ENCODE data around the gene PUS10. TPM values are rescaled to one million over a fixed set of nuclear protein-coding genes. Genes with fewer than 3 reads are reported as not detected.
"Not testable (repeated sequence)": the region's sequence is repeated elsewhere in the genome, so short reads cannot be mapped to it uniquely, and the experiment has no call there.

Gene PUS10
- total and polyA plus RNA-seq, 5 donors from 2014 or later = 4.5 to 7.1 (median 5.5) TPM

DNA sequence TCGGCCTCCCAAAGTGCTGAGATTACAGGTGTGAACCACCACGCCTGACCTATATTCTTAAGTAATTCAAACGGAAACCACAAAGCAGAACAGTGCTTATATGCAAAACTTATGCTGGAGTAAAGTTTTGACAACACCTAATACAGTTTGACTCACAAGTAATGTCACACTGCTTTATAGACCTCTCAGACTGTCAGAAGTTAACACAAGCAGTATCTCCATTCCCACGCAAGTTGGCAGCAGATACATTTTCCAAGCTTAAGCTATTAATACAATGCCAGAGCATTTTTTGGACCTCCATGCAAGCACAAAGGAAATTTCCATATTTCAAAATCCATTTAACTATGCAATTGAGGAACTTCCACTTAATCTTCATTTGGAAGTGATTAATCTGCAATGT is 26.6 kb upstream of the PUS10 start:
- H3K27ac Mint-ChIP-seq = peak overlapping the region in 1 of 3 donors; percentile 10
- peak overlapping the region in 1 of 4 donors; percentile 8 for H3K4me3 Mint-ChIP-seq
- ATAC-seq (ENCODE audit: low read depth in 2 of 2) (no peak), DNase-seq (peak in 2 of 3 donors; percentile 4 to 28)
- H3K9me3 Mint-ChIP-seq = no peaks in the 10 kb centered on the region
- Histone ChIP-seq H3K36me3 (ENCODE audit: control insufficient read depth, insufficient read depth, low read length) (peaks cover 34% of the 10 kb centered on the region), H3K9me3 (ENCODE audit: control insufficient read depth in 2 of 2, low read length in 2 of 2) (no peaks in the 10 kb centered on the region), H3K4me1 (ENCODE audit: control insufficient read depth, insufficient read depth, low read length, poor library complexity, severe bottlenecking) (peaks cover 2% of the 10 kb centered on the region), H3K27ac (ENCODE audit: insufficient read depth, low read length, poor library complexity, severe bottlenecking) (no peak overlapping the region), H3K27me3 (ENCODE audit: control insufficient read depth, insufficient read depth, low read length) (no peaks in the 10 kb centered on the region), H3K4me3 (ENCODE audit: low read depth, low read length) (peak overlapping the region; percentile 20)
- peaks cover 25 to 37% (median 29%) of the 10 kb centered on the region in 4 donors for H3K4me1 Mint-ChIP-seq
- H3K27me3 Mint-ChIP-seq = no peaks in the 10 kb centered on the region
- peaks cover 23% of the 10 kb centered on the region for H3K36me3 Mint-ChIP-seq

DNA sequence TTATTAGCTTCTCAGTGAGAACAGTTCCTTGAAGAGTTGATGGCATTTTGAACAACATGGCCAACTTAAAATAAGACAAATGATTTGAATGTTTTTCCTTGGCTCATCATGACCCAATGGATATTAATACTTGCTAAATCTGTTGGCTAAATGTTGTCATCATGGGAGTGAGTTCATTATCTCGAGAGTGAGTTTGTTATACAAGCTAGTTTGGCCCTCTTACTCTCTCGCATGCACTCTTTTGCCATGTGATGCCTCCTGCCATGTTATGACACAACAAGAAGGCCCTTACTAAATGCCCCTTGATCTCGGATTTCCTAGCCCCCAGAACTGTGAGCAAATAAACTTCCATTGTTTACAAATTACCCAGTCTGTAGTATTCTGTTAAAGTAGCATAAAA is 24.8 kb upstream of the PUS10 start:
- no peaks in the 10 kb centered on the region for H3K27me3 Mint-ChIP-seq
- no peaks in the 10 kb centered on the region for H3K9me3 Mint-ChIP-seq
- Histone ChIP-seq H3K9me3 (ENCODE audit: control insufficient read depth in 2 of 2, low read length in 2 of 2) (no peaks in the 10 kb centered on the region), H3K36me3 (ENCODE audit: control insufficient read depth, insufficient read depth, low read length) (peaks cover 16% of the 10 kb centered on the region), H3K27me3 (ENCODE audit: control insufficient read depth, insufficient read depth, low read length) (no peaks in the 10 kb centered on the region), H3K27ac (ENCODE audit: insufficient read depth, low read length, poor library complexity, severe bottlenecking) (no peak overlapping the region), H3K4me3 (ENCODE audit: low read depth, low read length) (no peak overlapping the region), H3K4me1 (ENCODE audit: control insufficient read depth, insufficient read depth, low read length, poor library complexity, severe bottlenecking) (peaks cover 2% of the 10 kb centered on the region)
- H3K4me3 Mint-ChIP-seq = no peak overlapping the region
- peaks cover 18% of the 10 kb centered on the region for H3K36me3 Mint-ChIP-seq
- DNase-seq (no peak), ATAC-seq (ENCODE audit: low read depth in 2 of 2) (no peak)
- peak overlapping the region in 1 of 3 donors; percentile 27 for H3K27ac Mint-ChIP-seq
- peaks cover 29 to 41% (median 31%) of the 10 kb centered on the region in 4 donors for H3K4me1 Mint-ChIP-seq

DNA sequence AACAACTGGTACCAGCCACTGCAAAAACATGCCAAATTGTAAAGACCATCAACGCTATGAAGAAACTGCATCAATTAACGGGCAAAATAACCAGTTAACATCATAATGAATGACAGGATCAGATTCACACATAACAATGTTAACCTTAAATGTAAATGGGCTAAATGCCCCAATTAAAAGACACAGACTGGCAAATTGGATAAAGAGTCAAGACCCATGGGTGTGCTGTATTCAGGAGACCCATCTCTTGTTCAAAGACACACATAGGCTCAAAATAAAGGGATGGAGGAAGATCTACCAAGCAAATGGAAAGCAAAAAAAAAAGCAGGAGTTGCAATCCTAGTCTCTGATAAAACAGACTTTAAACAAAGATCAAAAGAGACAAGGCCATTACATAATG is 18.6 kb upstream of the PUS10 start:
- not testable (repeated sequence) for H3K4me1 ChIP-seq (ENCODE audit: control insufficient read depth, insufficient read depth, low read length, poor library complexity, severe bottlenecking); H3K4me3 ChIP-seq (ENCODE audit: low read depth, low read length); H3K27me3 ChIP-seq (ENCODE audit: control insufficient read depth, insufficient read depth, low read length); H3K9me3 Mint-ChIP-seq; H3K27me3 Mint-ChIP-seq; H3K9me3 ChIP-seq (ENCODE audit: control insufficient read depth in 2 of 2, low read length in 2 of 2); ATAC-seq (ENCODE audit: low read depth in 2 of 2); H3K4me3 Mint-ChIP-seq; H3K27ac ChIP-seq (ENCODE audit: insufficient read depth, low read length, poor library complexity, severe bottlenecking); DNase-seq
- peaks cover 29% of the 10 kb centered on the region for H3K36me3 ChIP-seq (ENCODE audit: control insufficient read depth, insufficient read depth, low read length)
- Mint-ChIP-seq H3K27ac (peak overlapping the region in 1 of 3 donors; percentile 60), H3K4me1 (peaks cover 15 to 26% (median 20%) of the 10 kb centered on the region in 4 donors), H3K36me3 (peaks cover 30% of the 10 kb centered on the region)

DNA sequence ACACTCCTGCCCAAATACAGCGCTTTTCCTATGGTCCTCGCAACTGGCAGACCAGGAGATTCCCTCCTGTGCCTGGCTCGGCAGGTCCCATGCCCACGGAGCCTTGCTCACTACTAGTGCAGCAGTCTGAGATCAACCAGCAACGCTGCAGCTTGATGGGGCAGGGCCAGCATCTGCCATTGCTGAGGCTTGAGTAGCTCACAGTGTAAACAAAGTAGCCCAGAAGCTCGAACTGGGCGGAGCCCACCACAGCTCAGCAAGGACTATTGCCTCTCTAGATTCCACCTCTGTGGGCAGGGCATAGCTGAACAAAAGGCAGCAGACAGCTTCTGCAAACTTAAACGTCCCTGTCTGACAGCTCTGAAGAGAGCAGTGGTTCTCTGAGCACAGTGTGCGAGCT is 16.5 kb upstream of the PUS10 start:
- not testable (repeated sequence) for H3K27me3 Mint-ChIP-seq; H3K27ac ChIP-seq (ENCODE audit: insufficient read depth, low read length, poor library complexity, severe bottlenecking); H3K27ac Mint-ChIP-seq; H3K9me3 Mint-ChIP-seq; H3K27me3 ChIP-seq (ENCODE audit: control insufficient read depth, insufficient read depth, low read length); H3K9me3 ChIP-seq (ENCODE audit: control insufficient read depth in 2 of 2, low read length in 2 of 2); ATAC-seq (ENCODE audit: low read depth in 2 of 2); H3K4me3 ChIP-seq (ENCODE audit: low read depth, low read length); H3K4me1 ChIP-seq (ENCODE audit: control insufficient read depth, insufficient read depth, low read length, poor library complexity, severe bottlenecking); DNase-seq; H3K4me3 Mint-ChIP-seq
- Mint-ChIP-seq H3K36me3 (peaks cover 28% of the 10 kb centered on the region), H3K4me1 (peaks cover 11 to 18% (median 14%) of the 10 kb centered on the region in 4 donors)
- peaks cover 34% of the 10 kb centered on the region for H3K36me3 ChIP-seq (ENCODE audit: control insufficient read depth, insufficient read depth, low read length)

DNA sequence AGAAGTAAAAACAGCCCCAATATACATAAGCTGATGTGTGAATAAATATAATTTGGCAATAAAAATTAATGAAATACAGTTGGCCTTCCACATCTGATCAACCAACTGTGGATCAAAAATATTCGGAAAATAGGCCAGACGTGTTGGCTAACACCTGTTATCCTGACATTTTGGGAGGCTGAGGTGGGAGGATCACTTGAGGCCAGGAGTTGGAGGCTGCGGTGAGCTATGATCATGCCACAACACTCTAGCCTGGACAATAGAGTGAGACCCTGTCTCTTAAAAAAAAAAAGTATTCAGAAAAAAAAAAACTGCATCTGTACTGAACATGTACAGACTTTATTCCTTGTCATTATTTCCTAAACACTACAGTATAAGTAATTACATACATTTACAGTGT is 11.5 kb upstream of the PUS10 start:
- H3K9me3 Mint-ChIP-seq = peaks cover 0 to 2% (median 0%) of the 10 kb centered on the region in 7 donors
- no peaks in the 10 kb centered on the region for H3K27me3 ChIP-seq (ENCODE audit: control insufficient read depth, insufficient read depth, low read length)
- H3K4me1 Mint-ChIP-seq = peaks cover 14 to 29% (median 21%) of the 10 kb centered on the region in 4 donors
- peaks cover 24% of the 10 kb centered on the region for H3K36me3 Mint-ChIP-seq
- H3K4me1 ChIP-seq (ENCODE audit: control insufficient read depth, insufficient read depth, low read length, poor library complexity, severe bottlenecking) = no peaks in the 10 kb centered on the region
- no peak overlapping the region for H3K27ac Mint-ChIP-seq
- no peaks in the 10 kb centered on the region for H3K9me3 ChIP-seq (ENCODE audit: control insufficient read depth in 2 of 2, low read length in 2 of 2)
- H3K4me3 ChIP-seq (ENCODE audit: low read depth, low read length) = no peak overlapping the region
- H3K4me3 Mint-ChIP-seq = no peak overlapping the region
- ATAC-seq (ENCODE audit: low read depth in 2 of 2) = no peak
- H3K27ac ChIP-seq (ENCODE audit: insufficient read depth, low read length, poor library complexity, severe bottlenecking) = no peak overlapping the region
- no peak for DNase-seq
- H3K36me3 ChIP-seq (ENCODE audit: control insufficient read depth, insufficient read depth, low read length) = peaks cover 31% of the 10 kb centered on the region
- H3K27me3 Mint-ChIP-seq = no peaks in the 10 kb centered on the region

DNA sequence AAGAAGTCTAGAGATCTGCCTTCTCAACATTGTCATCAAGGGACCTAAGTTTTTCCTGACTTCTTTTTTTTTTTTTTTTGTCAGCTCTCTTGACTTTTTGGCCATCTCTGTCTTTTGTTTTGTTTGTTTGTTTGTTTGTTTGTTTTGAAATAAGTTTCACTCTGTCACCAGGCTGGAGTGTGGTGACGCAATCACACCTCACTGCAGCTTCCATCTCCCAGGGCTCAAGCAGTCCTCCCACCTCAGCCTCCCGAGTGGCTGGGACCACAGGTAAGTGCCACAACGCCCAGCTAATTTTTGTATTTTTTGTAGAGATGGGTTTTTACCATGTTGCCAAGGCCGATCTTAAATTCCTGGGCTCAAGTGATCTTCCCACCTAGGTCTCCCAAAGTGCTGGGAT is 5.6 kb upstream of the PUS10 start:
- Histone ChIP-seq H3K4me1 (ENCODE audit: control insufficient read depth, insufficient read depth, low read length, poor library complexity, severe bottlenecking) (peaks cover 6% of the 10 kb centered on the region), H3K36me3 (ENCODE audit: control insufficient read depth, insufficient read depth, low read length) (peaks cover 12% of the 10 kb centered on the region), H3K27ac (ENCODE audit: insufficient read depth, low read length, poor library complexity, severe bottlenecking) (no peak overlapping the region), H3K27me3 (ENCODE audit: control insufficient read depth, insufficient read depth, low read length) (no peaks in the 10 kb centered on the region), H3K4me3 (ENCODE audit: low read depth, low read length) (no peak overlapping the region), H3K9me3 (ENCODE audit: control insufficient read depth in 2 of 2, low read length in 2 of 2) (no peaks in the 10 kb centered on the region)
- peaks cover 0 to 2% (median 0%) of the 10 kb centered on the region in 7 donors for H3K9me3 Mint-ChIP-seq
- H3K27ac Mint-ChIP-seq = peak overlapping the region in 2 of 3 donors; percentile 56 to 73
- H3K27me3 Mint-ChIP-seq = no peaks in the 10 kb centered on the region
- no peak for DNase-seq
- peaks cover 26% of the 10 kb centered on the region for H3K36me3 Mint-ChIP-seq
- no peak for ATAC-seq (ENCODE audit: low read depth in 2 of 2)
- peaks cover 27 to 67% (median 35%) of the 10 kb centered on the region in 4 donors for H3K4me1 Mint-ChIP-seq
- peak overlapping the region in 2 of 4 donors; percentile 2 to 77 for H3K4me3 Mint-ChIP-seq

DNA sequence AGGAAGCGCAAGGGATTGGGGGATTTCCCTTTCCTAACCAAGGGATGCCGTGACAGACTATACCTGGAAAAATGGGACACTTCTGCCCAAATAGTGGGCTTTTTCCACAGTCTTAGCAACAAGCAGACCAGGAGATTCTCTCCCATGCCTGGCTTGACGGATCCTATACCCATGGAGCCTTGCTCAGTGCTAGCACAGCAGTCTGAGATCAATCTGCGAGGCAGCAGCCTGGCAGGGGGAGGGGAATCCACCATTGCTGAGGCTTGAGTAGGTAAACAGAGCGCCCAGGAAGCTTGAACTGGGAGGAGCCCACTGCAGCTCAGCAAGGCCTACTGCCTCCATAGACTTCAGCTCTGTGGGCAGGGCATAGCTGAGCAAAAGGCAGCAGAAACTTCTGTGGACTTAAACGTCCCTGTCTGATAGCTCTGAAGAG is 3.2 kb upstream of the PUS10 start:
- no peak for ATAC-seq (ENCODE audit: low read depth in 2 of 2)
- Mint-ChIP-seq H3K9me3 (peaks cover 0 to 2% (median 0%) of the 10 kb centered on the region in 7 donors), H3K27me3 (no peaks in the 10 kb centered on the region), H3K27ac (no peak overlapping the region), H3K36me3 (peaks cover 22% of the 10 kb centered on the region), H3K4me1 (peaks cover 25 to 72% (median 33%) of the 10 kb centered on the region in 4 donors), H3K4me3 (peak overlapping the region in 1 of 4 donors; percentile 61)
- Histone ChIP-seq H3K36me3 (ENCODE audit: control insufficient read depth, insufficient read depth, low read length) (peaks cover 12% of the 10 kb centered on the region), H3K27ac (ENCODE audit: insufficient read depth, low read length, poor library complexity, severe bottlenecking) (no peak overlapping the region), H3K4me1 (ENCODE audit: control insufficient read depth, insufficient read depth, low read length, poor library complexity, severe bottlenecking) (peaks cover 17% of the 10 kb centered on the region), H3K27me3 (ENCODE audit: control insufficient read depth, insufficient read depth, low read length) (no peaks in the 10 kb centered on the region), H3K9me3 (ENCODE audit: control insufficient read depth in 2 of 2, low read length in 2 of 2) (no peaks in the 10 kb centered on the region), H3K4me3 (ENCODE audit: low read depth, low read length) (no peak overlapping the region)
- DNase-seq = no peak

DNA sequence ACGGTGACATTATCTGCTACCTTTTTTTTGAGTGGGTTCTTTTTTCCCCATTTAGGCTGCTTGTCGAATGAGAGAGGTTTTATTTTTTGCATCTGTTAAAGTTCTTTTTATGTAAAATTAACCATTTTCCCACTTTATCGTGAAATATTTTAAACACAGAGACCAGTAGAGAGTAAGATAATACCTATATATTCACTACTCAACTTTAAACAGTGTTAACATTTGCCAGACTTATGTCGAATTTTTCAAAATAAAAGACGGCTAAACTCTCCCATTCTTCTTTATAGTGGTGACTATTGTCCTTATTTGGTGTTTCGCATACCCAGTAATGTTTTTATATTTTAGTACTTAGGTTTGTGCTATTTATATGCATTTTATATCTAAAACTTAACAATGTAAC is 743 bp upstream of the PUS10 start:
- H3K9me3 Mint-ChIP-seq = peaks cover 0 to 2% (median 0%) of the 10 kb centered on the region in 7 donors
- Histone ChIP-seq H3K27me3 (ENCODE audit: control insufficient read depth, insufficient read depth, low read length) (no peaks in the 10 kb centered on the region), H3K4me3 (ENCODE audit: low read depth, low read length) (peak overlapping the region; percentile 99), H3K36me3 (ENCODE audit: control insufficient read depth, insufficient read depth, low read length) (peaks cover 9% of the 10 kb centered on the region), H3K27ac (ENCODE audit: insufficient read depth, low read length, poor library complexity, severe bottlenecking) (peak overlapping the region; percentile 82), H3K9me3 (ENCODE audit: control insufficient read depth in 2 of 2, low read length in 2 of 2) (no peaks in the 10 kb centered on the region), H3K4me1 (ENCODE audit: control insufficient read depth, insufficient read depth, low read length, poor library complexity, severe bottlenecking) (peaks cover 19% of the 10 kb centered on the region)
- no peaks in the 10 kb centered on the region for H3K27me3 Mint-ChIP-seq
- peaks cover 17% of the 10 kb centered on the region for H3K36me3 Mint-ChIP-seq
- ATAC-seq (ENCODE audit: low read depth in 2 of 2) (no peak), DNase-seq (no peak)
- peak overlapping the region in 2 of 3 donors; percentile 95 to 98 for H3K27ac Mint-ChIP-seq
- H3K4me3 Mint-ChIP-seq = peak overlapping the region; percentile 95 to 100 (median 98)
- H3K4me1 Mint-ChIP-seq = peaks cover 18 to 76% (median 27%) of the 10 kb centered on the region in 4 donors
